SK-N-SH treated with all-trans-retinoic acid at 6 μM for 48 hours (cell line): Measurements from ENCODE around the gene ADSS1.

Experiments used
- ATAC-seq: fragments of 200-7000 bp; cut with Tn5 transposase; 3 replicates; pipeline ENCODE4 v1.9.1; 2020; ENCODE audit warnings: mild to moderate bottlenecking, moderate library complexity
- ARNTL ChIP-seq: fragments of 450-650 bp; formaldehyde crosslinking; IDR thresholded peaks from 2 replicates; pipeline ENCODE4 v1.5.0; 2020; ENCODE audit warnings: low read depth, mild to moderate bottlenecking, moderate library complexity, borderline replicate concordance
- BACH2 ChIP-seq: fragments of 250-450 bp; sonication (Bioruptor Pico); IDR thresholded peaks from 2 replicates; pipeline ENCODE4 v1.9.0; 2021; ENCODE audit warnings: mild to moderate bottlenecking, borderline replicate concordance
- CREB5 ChIP-seq: fragments of 250-450 bp; sonication (Bioruptor Pico); IDR thresholded peaks from 2 replicates; pipeline ENCODE4 v1.5.1; 2020; ENCODE audit warnings: low read depth, mild to moderate bottlenecking, moderate library complexity
- CSDC2 ChIP-seq: fragments of 250-450 bp; sonication (Bioruptor Pico); IDR thresholded peaks from 2 replicates; pipeline ENCODE4 v1.5.0; 2020; ENCODE audit warnings: mild to moderate bottlenecking, moderate library complexity
- ESRRG ChIP-seq: fragments of 250-450 bp; sonication (Bioruptor Pico); IDR thresholded peaks from 2 replicates; pipeline ENCODE4 v1.6.1; 2021; ENCODE audit warnings: mild to moderate bottlenecking
- GLIS3 ChIP-seq: fragments of 250-450 bp; sonication (Bioruptor Pico); IDR thresholded peaks from 2 replicates; pipeline ENCODE4 v1.5.0; 2020; ENCODE audit warnings: mild to moderate bottlenecking, moderate library complexity
- ISL1 ChIP-seq: fragments of 250-450 bp; sonication (Bioruptor Pico); IDR thresholded peaks from 2 replicates; pipeline ENCODE4 v2.1.2; 2022; ENCODE audit warnings: mild to moderate bottlenecking, moderate library complexity
- OSR1 ChIP-seq: fragments of 250-450 bp; sonication (Bioruptor Pico); IDR thresholded peaks from 2 replicates; pipeline ENCODE4 v1.8.0; 2022; ENCODE audit warnings: moderate library complexity, mild to moderate bottlenecking, inconsistent platforms
- POU6F1 ChIP-seq: fragments of 250-450 bp; sonication (Bioruptor Pico); IDR thresholded peaks from 2 replicates; pipeline ENCODE4 v1.8.0; 2021; ENCODE audit warnings: low read depth, mild to moderate bottlenecking, moderate library complexity, borderline replicate concordance
- PPARA ChIP-seq: fragments of 250-450 bp; sonication (Bioruptor Pico); IDR thresholded peaks from 2 replicates; pipeline ENCODE4 v1.5.0; 2020; ENCODE audit warnings: mild to moderate bottlenecking, borderline replicate concordance
- RARB ChIP-seq: fragments of 250-450 bp; sonication (Bioruptor Pico); IDR thresholded peaks from 2 replicates; pipeline ENCODE4 v1.8.0; 2021; ENCODE audit warnings: mild to moderate bottlenecking, moderate library complexity
- SNAI2 ChIP-seq: fragments of 250-450 bp; sonication (Bioruptor Pico); IDR thresholded peaks from 2 replicates; pipeline ENCODE4 v1.5.0; 2020; ENCODE audit warnings: mild to moderate bottlenecking, moderate library complexity
- TCF4 ChIP-seq: fragments of 250-450 bp; sonication (Bioruptor Pico); IDR thresholded peaks from 2 replicates; pipeline ENCODE4 v1.8.0; 2021; ENCODE audit warnings: mild to moderate bottlenecking, moderate library complexity, borderline replicate concordance
- TOX ChIP-seq: fragments of 250-450 bp; sonication (Bioruptor Pico); IDR thresholded peaks from 2 replicates; pipeline ENCODE4 v1.8.0; 2021; ENCODE audit warnings: mild to moderate bottlenecking, moderate library complexity, borderline replicate concordance
- TSHZ2 ChIP-seq: fragments of 250-450 bp; sonication (Bioruptor Pico); IDR thresholded peaks from 2 replicates; pipeline ENCODE4 v1.5.0; 2020; ENCODE audit warnings: mild to moderate bottlenecking, moderate library complexity
- ZFP3 ChIP-seq: fragments of 250-450 bp; sonication (Bioruptor Pico); IDR thresholded peaks from 2 replicates; pipeline ENCODE4 v1.5.0; 2020; ENCODE audit warnings: mild to moderate bottlenecking, moderate library complexity
- ZFP30 ChIP-seq: fragments of 450-650 bp; formaldehyde crosslinking; IDR thresholded peaks from 2 replicates; pipeline ENCODE4 v1.5.0; 2022; ENCODE audit warnings: mild to moderate bottlenecking, moderate library complexity
- ZNF565 ChIP-seq: fragments of 450-650 bp; formaldehyde crosslinking; conservative IDR thresholded peaks from 2 replicates; pipeline ENCODE4 v1.5.0; 2020; ENCODE audit warnings: low read depth, mild to moderate bottlenecking, moderate library complexity
- ZNF70 ChIP-seq: fragments of 450-650 bp; formaldehyde crosslinking; IDR thresholded peaks from 2 replicates; pipeline ENCODE4 v1.5.0; 2020; ENCODE audit warnings: mild to moderate bottlenecking, moderate library complexity
- ZNF8 ChIP-seq: fragments of 450-650 bp; formaldehyde crosslinking; IDR thresholded peaks from 2 replicates; pipeline ENCODE4 v1.5.0; 2020; ENCODE audit warnings: mild to moderate bottlenecking, moderate library complexity
- TF ChIP-seq, protein P1 (sequence below): fragments of 250-450 bp; sonication (Bioruptor Pico); IDR thresholded peaks from 2 replicates; pipeline ENCODE4 v1.5.1; 2021; ENCODE audit warnings: mild to moderate bottlenecking, moderate library complexity
- TF ChIP-seq, protein P2 (sequence below): fragments of 250-450 bp; sonication (Bioruptor Pico); IDR thresholded peaks from 2 replicates; pipeline ENCODE4 v1.8.0; 2020; ENCODE audit warnings: mild to moderate bottlenecking, moderate library complexity, borderline replicate concordance

ADSS1 gene

DNA sequence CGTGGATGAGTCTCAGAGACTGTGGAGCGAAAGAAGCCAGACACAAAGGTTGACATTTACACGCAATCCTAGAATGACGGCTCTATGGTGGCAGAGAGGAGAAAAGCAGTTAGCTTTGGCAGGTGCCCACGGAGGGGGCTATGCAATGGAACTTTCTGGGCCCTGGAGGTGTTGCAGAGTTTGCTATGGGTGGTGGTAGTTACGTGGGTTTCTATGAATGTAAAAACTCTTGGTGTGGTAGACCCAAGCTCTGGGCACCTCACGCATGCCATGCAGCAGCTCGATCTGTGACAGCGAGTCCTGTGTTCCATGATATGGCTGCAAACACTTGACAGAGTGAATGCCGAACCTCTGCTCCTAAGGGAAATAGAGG lies 39.6 kb upstream of the ADSS1 start:
- no peak for ATAC-seq

DNA sequence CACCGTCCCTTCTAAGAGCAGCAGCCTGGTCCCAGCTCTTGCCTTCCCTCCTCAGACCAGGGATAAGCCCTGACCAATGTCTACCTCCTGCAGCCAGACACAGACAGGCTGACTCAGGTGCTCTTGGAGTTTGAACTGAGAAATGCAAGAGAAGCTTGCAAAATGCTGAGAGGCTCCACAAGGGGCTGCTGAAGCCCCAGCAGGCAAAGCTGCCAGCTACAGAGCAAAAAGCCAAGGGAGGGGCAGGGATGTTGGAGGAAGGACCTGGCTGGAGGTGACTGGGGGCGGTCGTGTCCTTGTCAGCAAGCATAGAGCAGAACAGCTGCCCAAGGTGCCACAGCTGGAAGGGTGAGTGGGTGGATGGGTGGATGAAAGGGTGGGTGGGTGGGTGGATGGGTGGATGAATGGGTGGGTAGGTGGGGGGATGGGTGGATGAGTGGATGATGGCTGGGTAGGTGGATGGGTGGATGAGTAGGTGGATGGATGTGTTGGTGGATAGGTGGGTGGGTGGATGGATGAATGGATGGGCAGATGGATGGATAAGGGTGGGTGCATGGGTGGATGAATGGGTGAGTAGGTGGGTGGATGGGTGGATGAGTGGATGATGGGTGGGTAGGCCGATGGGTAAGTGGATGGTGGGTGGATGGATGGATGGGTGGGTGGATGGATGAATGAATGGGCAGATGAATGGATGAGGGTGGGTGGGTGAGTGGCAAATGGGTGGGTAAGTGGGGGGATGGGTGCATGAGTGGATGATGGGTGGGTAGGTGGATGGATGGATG lies 38.6 kb upstream of the ADSS1 start:
- ATAC-seq, result no peak
- TF ChIP-seq POU6F1, result no peak
- no peak for TF ChIP-seq ISL1 (CRISPR knock-in tag)
- TF ChIP-seq TCF4 (CRISPR knock-in tag), result no peak
- TF ChIP-seq PPARA (CRISPR knock-in tag), result no peak
- no peak for TF ChIP-seq CSDC2 (CRISPR knock-in tag)
- no peak for TF ChIP-seq ZFP3 (CRISPR knock-in tag)
- no peak for TF ChIP-seq OSR1 (CRISPR knock-in tag)
- TF ChIP-seq, protein P1, sequence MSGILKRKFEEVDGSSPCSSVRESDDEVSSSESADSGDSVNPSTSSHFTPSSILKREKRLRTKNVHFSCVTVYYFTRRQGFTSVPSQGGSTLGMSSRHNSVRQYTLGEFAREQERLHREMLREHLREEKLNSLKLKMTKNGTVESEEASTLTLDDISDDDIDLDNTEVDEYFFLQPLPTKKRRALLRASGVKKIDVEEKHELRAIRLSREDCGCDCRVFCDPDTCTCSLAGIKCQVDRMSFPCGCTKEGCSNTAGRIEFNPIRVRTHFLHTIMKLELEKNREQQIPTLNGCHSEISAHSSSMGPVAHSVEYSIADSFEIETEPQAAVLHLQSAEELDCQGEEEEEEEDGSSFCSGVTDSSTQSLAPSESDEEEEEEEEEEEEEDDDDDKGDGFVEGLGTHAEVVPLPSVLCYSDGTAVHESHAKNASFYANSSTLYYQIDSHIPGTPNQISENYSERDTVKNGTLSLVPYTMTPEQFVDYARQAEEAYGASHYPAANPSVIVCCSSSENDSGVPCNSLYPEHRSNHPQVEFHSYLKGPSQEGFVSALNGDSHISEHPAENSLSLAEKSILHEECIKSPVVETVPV (CRISPR knock-in tag), result no peak
- TF ChIP-seq GLIS3 (CRISPR knock-in tag), result no peak
- no peak for TF ChIP-seq ZNF70 (CRISPR knock-in tag)

More for the DNA sequence above, 39.6 kb upstream of the ADSS1 start:
- no peak for TF ChIP-seq BACH2 (CRISPR knock-in tag)
- no peak for TF ChIP-seq POU6F1
- no peak for TF ChIP-seq TSHZ2
- no peak for TF ChIP-seq ZNF8 (CRISPR knock-in tag)
- no peak for TF ChIP-seq ARNTL
- TF ChIP-seq ZFP30 (CRISPR knock-in tag), result no peak
- no peak for TF ChIP-seq CSDC2 (CRISPR knock-in tag)
- TF ChIP-seq, protein P2, sequence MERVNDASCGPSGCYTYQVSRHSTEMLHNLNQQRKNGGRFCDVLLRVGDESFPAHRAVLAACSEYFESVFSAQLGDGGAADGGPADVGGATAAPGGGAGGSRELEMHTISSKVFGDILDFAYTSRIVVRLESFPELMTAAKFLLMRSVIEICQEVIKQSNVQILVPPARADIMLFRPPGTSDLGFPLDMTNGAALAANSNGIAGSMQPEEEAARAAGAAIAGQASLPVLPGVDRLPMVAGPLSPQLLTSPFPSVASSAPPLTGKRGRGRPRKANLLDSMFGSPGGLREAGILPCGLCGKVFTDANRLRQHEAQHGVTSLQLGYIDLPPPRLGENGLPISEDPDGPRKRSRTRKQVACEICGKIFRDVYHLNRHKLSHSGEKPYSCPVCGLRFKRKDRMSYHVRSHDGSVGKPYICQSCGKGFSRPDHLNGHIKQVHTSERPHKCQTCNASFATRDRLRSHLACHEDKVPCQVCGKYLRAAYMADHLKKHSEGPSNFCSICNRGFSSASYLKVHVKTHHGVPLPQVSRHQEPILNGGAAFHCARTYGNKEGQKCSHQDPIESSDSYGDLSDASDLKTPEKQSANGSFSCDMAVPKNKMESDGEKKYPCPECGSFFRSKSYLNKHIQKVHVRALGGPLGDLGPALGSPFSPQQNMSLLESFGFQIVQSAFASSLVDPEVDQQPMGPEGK (CRISPR knock-in tag), result no peak
- no peak for TF ChIP-seq ISL1 (CRISPR knock-in tag)
- no peak for TF ChIP-seq OSR1 (CRISPR knock-in tag)
- no peak for TF ChIP-seq SNAI2 (CRISPR knock-in tag)
- TF ChIP-seq GLIS3 (CRISPR knock-in tag), result no peak
- no peak for TF ChIP-seq ESRRG (CRISPR knock-in tag)
- no peak for TF ChIP-seq RARB (CRISPR knock-in tag)
- TF ChIP-seq ZFP3 (CRISPR knock-in tag), result no peak
- no peak for TF ChIP-seq ZNF565 (CRISPR knock-in tag)
- TF ChIP-seq, protein P1 (CRISPR knock-in tag), result no peak
- TF ChIP-seq TOX, result no peak
- no peak for TF ChIP-seq CREB5 (CRISPR knock-in tag)
- TF ChIP-seq, all 23 proteins: peak for 0
